AG09309 (cell line): ENCODE results near the gene CSGALNACT2.

Experiments
- DNase-seq: peaks from one replicate; pipeline ENCODE4 v3.0.0-alpha.2; 2010; ENCODE audit warnings: low read depth
- H3K4me3 ChIP-seq: 2 replicates; pipeline ENCODE4 v1.5.1; 2011; ENCODE audit warnings: mild to moderate bottlenecking, low read depth, low read length, moderate library complexity; ENCODE audit not compliant: control insufficient read depth
- CTCF ChIP-seq: IDR thresholded peaks from 2 replicates; pipeline ENCODE4 v1.5.1; 2011; ENCODE audit warnings: mild to moderate bottlenecking, low read depth, low read length, inconsistent platforms; ENCODE audit not compliant: insufficient read depth, control insufficient read depth; ENCODE audit errors: missing control alignments

CSGALNACT2 gene

GRCh38 chr10:43198682-43199005 lies 60.4 kb downstream of the CSGALNACT2 start:
- H3K4me3 ChIP-seq, result no peak overlapping the region
- TF ChIP-seq CTCF, result no peak
- no peak for DNase-seq

- H3K4me3 ChIP-seq, result no peak overlapping the region
- DNase-seq, result no peak
- no peak for TF ChIP-seq CTCF
Measured at GRCh38 chr10:43199088-43199683, 60.9 kb downstream of the CSGALNACT2 start.

DNA sequence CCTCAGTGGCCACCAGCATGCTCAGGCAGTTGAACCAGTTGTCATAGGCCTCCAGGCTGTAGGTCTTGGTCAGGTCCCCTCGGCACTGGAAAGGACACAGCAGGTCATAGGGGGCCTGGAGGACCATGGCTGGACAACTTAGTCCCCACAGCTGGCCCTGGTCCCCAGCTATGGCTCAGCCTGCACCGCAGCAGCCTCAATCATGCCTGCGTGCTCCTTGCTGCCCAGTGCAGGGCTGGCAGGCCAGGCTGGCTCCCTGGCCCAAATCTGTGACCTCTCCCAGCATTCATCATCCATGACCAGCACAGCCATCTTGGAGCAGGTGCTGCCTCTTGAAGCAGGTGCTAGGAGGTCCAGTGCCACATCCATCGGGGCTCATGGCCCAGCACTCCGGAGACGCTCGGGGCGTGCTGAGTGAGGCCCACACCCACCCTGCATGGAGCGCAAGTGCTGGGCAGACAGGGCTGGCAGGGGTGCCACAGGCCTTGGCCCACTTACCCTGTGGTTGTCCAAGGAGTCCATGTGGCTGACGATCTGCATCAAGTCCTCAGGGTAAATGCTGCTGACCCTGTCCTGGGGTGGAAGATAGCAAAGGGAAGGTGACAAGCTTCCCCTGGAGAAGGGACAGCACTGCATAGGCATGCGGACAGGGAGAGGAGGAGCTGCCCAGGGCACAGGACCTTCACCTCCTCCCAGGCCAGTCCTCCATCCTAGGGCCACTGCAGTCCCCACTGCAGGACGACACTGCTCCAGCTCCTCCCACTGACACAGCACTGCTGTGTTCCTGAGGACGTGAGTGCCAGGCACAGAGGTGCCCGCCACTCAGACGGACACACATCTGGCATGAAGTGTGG lies 61.7 kb downstream of the CSGALNACT2 start:
- no peak overlapping the region for H3K4me3 ChIP-seq
- no peak for DNase-seq
- TF ChIP-seq CTCF, result no peak

DNA sequence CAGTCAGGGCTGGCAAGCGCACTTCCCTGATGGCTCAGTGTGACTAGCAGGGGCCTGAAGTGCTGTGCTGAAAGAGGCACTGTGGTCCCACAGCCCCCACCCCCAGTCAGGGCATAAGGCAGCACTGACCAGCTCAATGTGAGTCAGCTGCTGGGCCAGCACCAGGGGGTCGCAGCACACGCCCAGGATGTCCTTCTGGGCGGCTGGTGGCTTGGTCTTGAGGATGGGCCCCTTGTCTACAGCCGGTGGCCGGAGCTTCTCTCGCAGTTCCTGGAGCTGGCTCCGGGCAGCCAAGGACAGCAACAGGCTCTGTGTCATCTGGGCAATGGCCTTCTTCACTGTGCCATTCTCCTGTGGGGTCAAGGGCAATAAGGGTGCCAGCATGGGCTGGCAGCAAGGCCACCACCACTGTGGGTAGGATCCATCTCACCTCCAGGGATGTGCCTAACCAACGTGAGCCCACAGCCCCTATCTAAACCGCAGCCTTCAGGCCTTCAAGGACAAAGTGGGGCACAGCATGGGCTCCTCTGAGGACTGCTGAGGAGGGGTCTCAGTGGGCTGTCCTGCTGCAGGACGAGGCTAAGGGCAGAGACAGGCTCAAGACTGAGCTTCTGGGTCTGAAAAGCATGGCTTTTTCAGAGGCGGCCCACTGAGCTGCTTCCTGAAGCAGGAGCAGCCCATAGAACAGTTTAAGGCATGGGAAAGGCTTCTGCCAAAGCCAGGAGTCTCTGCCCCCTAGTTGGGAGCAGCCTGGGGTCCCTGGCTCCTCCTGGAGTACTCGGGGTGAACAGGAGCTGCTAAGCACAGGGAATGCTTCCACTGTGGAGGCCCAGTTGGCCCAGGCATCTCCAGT lies 62.5 kb downstream of the CSGALNACT2 start:
- H3K4me3 ChIP-seq, result no peak overlapping the region
- TF ChIP-seq CTCF, result no peak
- no peak for DNase-seq

GRCh38 chr10:43201545-43202131 lies 63.4 kb downstream of the CSGALNACT2 start:
- no peak for DNase-seq
- no peak for TF ChIP-seq CTCF
- H3K4me3 ChIP-seq, result no peak overlapping the region

DNA sequence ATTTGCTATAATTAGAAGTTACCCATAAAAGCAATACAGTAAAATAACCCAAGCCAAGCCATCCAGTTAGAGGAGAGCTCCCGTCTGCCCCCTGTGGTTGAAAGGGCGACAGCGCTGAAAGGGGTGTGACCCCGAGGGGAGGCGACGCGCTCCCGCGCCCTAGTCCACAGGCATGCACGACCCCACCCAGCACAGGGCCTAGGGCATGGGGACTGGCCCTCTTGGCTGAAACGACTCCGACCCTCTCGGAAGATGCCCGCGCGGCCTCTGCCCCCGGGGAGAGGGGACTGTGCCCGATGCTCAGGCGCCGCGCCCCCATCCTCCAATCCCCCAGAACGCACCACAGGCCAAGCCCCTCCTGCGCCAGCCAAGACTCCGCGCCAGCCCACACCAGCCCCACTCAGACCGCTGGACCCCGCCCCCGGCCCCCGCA lies 64.0 kb downstream of the CSGALNACT2 start:
- DNase-seq, result no peak
- peak overlapping the region; percentile 29 for H3K4me3 ChIP-seq
- TF ChIP-seq CTCF, result peak; percentile 62
